ENCODE results near the gene SIK3. TPM values are rescaled to one million over a fixed set of nuclear protein-coding genes. Genes with fewer than 3 reads are reported as not detected.

SIK3 gene
- total and polyA plus RNA-seq, 4 donors = 6.4 to 64.2 (median 39.0) TPM

DNA sequence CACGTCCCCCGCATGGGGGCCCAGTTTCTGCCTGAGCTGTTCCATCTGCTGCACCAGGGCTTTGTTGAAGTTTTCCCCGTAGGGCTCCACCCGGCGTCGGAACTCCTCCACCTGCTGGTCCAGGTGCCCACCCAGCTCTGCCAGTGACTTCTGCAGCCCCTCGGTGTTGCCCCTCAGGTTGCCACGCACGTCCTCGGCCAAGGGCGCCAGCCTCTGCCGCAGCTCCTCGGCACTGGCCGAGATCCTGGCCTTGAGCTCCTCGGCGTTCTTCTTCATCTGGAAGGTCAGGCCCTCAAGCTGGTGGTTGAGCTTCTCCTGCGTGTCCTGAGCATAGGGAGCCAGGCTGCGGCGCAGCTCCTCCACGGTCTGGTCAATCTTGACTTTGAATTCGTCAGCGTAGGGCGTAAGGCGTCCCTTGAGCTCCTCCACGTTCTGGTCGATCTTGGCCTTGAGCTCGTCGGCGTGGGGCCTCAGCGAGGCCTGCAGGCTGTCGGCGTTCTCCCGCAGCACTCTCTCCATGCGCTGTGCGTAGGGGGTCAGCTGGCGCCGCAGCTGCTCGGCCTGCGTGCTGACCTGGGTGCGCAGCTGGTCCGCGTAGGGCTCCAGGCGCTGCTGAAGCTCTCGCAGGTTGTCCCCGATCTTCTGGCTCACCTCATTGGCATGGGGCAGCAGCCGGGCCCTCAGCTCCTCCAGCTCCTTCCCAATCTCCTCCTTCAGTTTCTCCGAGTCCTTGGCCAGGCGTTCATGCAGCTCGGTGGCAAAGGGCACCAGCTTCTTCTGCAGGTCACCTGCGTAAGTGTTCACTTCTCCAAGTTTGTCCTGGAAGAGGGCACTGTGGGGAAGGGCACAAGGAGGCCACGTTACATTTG is 276.9 kb downstream of the SIK3 start:
- ATAC-seq (ENCODE audit: low FRiP score) = no peak
- intact Hi-C loops (cut with DNase I) = no loop called here
- WGBS, 2 donors = 95 to 96% methylated on average over 51 of the region's 51 CpGs

DNA sequence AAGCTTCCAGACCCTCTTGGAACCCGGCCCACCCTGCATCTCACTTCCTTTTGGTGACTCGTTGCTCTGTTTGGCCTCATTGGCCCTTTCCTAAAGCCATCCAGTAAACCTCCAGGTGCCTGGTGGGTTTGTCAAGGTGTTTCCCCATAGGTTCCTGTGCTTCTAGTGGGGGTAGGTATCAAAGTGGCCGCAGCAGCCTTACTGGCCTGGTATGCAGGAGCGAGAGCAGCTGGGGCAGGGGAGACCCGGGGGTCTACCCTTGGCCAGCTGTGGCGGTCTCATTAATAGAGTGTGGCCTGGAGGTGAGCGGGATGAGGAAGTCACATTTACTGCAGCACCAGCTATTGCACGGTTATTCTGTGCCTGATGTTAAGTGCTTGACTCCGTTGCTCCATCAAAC is 279.2 kb downstream of the SIK3 start:
- no peaks in the 10 kb centered on the region for H3K9me3 ChIP-seq (ENCODE audit: control insufficient read depth, low read length)
- H3K4me1 ChIP-seq (ENCODE audit: control insufficient read depth in 1 of 2, insufficient read depth in 2 of 2, low read length in 2 of 2) = no peaks in the 10 kb centered on the region
- no peaks in the 10 kb centered on the region for H3K36me3 ChIP-seq (ENCODE audit: control insufficient read depth in 1 of 2, insufficient read depth in 2 of 2, low read length in 1 of 2)
- intact Hi-C loops (cut with DNase I) = no loop called here
- DNase-seq (no peak), ATAC-seq (ENCODE audit: low FRiP score) (no peak)
- H3K27me3 ChIP-seq (ENCODE audit: control insufficient read depth in 1 of 2, insufficient read depth in 2 of 2, low read length in 1 of 2) = no peaks in the 10 kb centered on the region
- 88 to 89% methylated on average over 9 of the region's 9 CpGs for WGBS, 2 donors
- no peak overlapping the region for H3K27ac ChIP-seq (ENCODE audit: low read depth in 1 of 2, low read length in 2 of 2)
- no peak overlapping the region for H3K4me3 ChIP-seq (ENCODE audit: low read length in 2 of 2)

More for the DNA sequence above, 276.9 kb downstream of the SIK3 start:
- H3K36me3 ChIP-seq (ENCODE audit: control insufficient read depth in 1 of 2, insufficient read depth in 2 of 2, low read length in 1 of 2) = no peaks in the 10 kb centered on the region
- no peak overlapping the region for H3K27ac ChIP-seq (ENCODE audit: low read depth in 1 of 2, low read length in 2 of 2)
- DNase-seq = no peak
- H3K27me3 ChIP-seq (ENCODE audit: control insufficient read depth in 1 of 2, insufficient read depth in 2 of 2, low read length in 1 of 2) = no peaks in the 10 kb centered on the region
- no peak overlapping the region for H3K4me3 ChIP-seq (ENCODE audit: low read length in 2 of 2)
- no peaks in the 10 kb centered on the region for H3K4me1 ChIP-seq (ENCODE audit: control insufficient read depth in 1 of 2, insufficient read depth in 2 of 2, low read length in 2 of 2)
- H3K9me3 ChIP-seq (ENCODE audit: control insufficient read depth, low read length) = no peaks in the 10 kb centered on the region

DNA sequence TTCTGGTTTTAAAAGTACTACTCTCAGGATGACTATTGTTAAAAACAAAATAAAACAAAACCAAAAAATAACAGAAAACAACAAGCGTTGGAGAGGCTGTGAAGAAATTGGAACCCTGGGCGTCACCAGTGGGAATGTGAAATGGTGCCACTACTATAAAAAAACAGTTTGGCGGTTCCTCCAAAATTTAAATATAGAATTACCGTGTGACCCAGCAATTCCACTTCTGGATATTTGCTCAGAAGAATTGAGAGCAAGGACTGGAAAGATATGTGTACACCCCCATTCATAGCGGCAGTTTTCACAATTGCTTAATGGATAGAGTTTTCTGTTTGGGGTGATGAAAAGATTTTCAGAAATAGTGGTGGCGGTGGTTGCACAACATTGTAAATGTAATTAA is 283.7 kb downstream of the SIK3 start:
- Histone ChIP-seq H3K36me3 (ENCODE audit: control insufficient read depth in 1 of 2, insufficient read depth in 2 of 2, low read length in 1 of 2) (no peaks in the 10 kb centered on the region), H3K9me3 (ENCODE audit: control insufficient read depth, low read length) (peaks cover 2% of the 10 kb centered on the region), H3K4me3 (ENCODE audit: low read length in 2 of 2) (no peak overlapping the region), H3K4me1 (ENCODE audit: control insufficient read depth in 1 of 2, insufficient read depth in 2 of 2, low read length in 2 of 2) (no peaks in the 10 kb centered on the region), H3K27ac (ENCODE audit: low read depth in 1 of 2, low read length in 2 of 2) (no peak overlapping the region), H3K27me3 (ENCODE audit: control insufficient read depth in 1 of 2, insufficient read depth in 2 of 2, low read length in 1 of 2) (no peaks in the 10 kb centered on the region)
- WGBS, 2 donors = 48 to 50% methylated on average over 6 of the region's 6 CpGs
- intact Hi-C loops (cut with DNase I) = no loop called here
- no peak for DNase-seq
- ATAC-seq (ENCODE audit: low FRiP score) = no peak

DNA sequence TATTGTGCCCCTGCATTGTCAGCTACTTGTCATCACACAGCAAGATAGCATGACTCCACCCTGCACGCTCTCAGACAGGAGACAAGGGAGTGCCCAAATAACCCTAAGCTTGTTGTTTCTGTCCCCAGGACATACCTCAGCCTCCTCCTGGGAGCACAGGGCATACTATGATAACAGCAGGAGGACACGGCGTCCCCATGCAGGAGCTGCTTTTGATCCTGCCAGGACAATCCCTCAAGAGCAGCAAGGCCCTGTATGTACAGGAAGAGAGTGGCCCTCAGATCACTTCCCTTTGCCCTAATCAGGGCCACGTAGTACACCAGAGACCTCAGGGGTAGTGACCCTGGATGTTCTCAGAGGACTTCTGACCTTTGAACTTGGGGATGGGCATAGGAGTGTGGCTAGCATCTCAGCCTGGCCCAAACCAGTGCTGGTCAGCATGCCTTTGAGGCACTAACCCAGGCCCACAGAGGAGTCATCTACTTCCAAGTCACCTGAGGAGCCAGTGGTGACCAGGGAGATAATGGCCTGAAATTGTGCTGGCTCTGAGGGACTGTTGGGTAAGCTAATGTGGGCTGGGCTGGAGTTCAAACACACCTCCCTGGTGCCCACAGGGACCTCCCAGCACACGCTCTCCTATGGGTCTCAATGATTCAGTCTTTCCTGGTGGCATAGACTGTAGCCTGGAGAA is 284.3 kb downstream of the SIK3 start:
- intact Hi-C loops (cut with DNase I) = no loop called here
- DNase-seq (no peak), ATAC-seq (ENCODE audit: low FRiP score) (peak; percentile 41)
- H3K27me3 ChIP-seq (ENCODE audit: control insufficient read depth in 1 of 2, insufficient read depth in 2 of 2, low read length in 1 of 2) = no peaks in the 10 kb centered on the region
- H3K9me3 ChIP-seq (ENCODE audit: control insufficient read depth, low read length) = peaks cover 2% of the 10 kb centered on the region
- H3K4me3 ChIP-seq (ENCODE audit: low read length in 2 of 2) = no peak overlapping the region
- no peaks in the 10 kb centered on the region for H3K4me1 ChIP-seq (ENCODE audit: control insufficient read depth in 1 of 2, insufficient read depth in 2 of 2, low read length in 2 of 2)
- WGBS, 2 donors = 59 to 70% methylated on average over 5 of the region's 5 CpGs
- no peak overlapping the region for H3K27ac ChIP-seq (ENCODE audit: low read depth in 1 of 2, low read length in 2 of 2)
- no peaks in the 10 kb centered on the region for H3K36me3 ChIP-seq (ENCODE audit: control insufficient read depth in 1 of 2, insufficient read depth in 2 of 2, low read length in 1 of 2)

DNA sequence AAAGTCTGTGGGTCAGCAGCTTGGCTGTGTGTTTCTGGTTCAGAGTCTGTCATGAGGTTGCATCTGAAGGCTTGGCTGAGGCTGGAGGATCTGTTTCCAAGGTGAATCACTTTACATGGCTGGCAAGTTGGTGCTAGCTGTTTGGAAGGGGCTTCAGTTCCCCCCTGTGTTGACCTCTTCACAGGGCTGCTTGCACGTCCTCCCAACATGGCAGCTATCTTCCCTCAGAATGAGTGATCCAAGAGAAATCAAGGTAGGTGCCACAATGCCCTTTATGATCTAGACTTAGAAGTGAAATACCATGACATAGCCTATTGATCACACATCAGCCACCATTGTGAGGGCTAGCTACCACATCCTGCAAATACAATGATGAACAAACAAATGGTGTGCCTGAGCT is 285.1 kb downstream of the SIK3 start:
- DNase-seq (no peak), ATAC-seq (ENCODE audit: low FRiP score) (no peak)
- H3K4me1 ChIP-seq (ENCODE audit: control insufficient read depth in 1 of 2, insufficient read depth in 2 of 2, low read length in 2 of 2) = no peaks in the 10 kb centered on the region
- intact Hi-C loops (cut with DNase I) = no loop called here
- 89 to 95% methylated on average over 1 of the region's 1 CpG for WGBS, 2 donors
- H3K36me3 ChIP-seq (ENCODE audit: control insufficient read depth in 1 of 2, insufficient read depth in 2 of 2, low read length in 1 of 2) = no peaks in the 10 kb centered on the region
- no peaks in the 10 kb centered on the region for H3K27me3 ChIP-seq (ENCODE audit: control insufficient read depth in 1 of 2, insufficient read depth in 2 of 2, low read length in 1 of 2)
- no peak overlapping the region for H3K4me3 ChIP-seq (ENCODE audit: low read length in 2 of 2)
- no peak overlapping the region for H3K27ac ChIP-seq (ENCODE audit: low read depth in 1 of 2, low read length in 2 of 2)
- peaks cover 2% of the 10 kb centered on the region for H3K9me3 ChIP-seq (ENCODE audit: control insufficient read depth, low read length)

DNA sequence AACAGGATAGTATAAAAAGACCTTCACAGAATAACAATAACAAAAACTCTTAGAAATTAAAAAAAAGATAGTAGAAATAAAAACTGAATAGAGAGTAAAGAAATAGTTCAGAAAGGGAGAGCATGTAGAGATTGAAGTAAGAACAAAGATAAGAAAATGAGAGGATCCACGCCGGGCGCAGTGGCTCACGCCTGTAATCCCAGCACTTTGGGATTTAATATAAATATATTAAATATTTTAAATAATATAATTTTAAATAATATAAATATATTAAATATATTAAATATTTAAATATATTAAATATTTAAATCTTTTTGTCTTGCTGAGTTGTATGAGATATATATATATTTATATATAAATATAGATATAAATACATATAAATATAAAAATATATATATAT is 286.1 kb downstream of the SIK3 start:
- no peak overlapping the region for H3K27ac ChIP-seq (ENCODE audit: low read depth in 1 of 2, low read length in 2 of 2)
- DNase-seq (no peak), ATAC-seq (ENCODE audit: low FRiP score) (no peak)
- peaks cover 2% of the 10 kb centered on the region for H3K9me3 ChIP-seq (ENCODE audit: control insufficient read depth, low read length)
- H3K36me3 ChIP-seq (ENCODE audit: control insufficient read depth in 1 of 2, insufficient read depth in 2 of 2, low read length in 1 of 2) = no peaks in the 10 kb centered on the region
- 96% methylated on average over 4 of the region's 4 CpGs for WGBS, 2 donors
- no peaks in the 10 kb centered on the region for H3K27me3 ChIP-seq (ENCODE audit: control insufficient read depth in 1 of 2, insufficient read depth in 2 of 2, low read length in 1 of 2)
- no peaks in the 10 kb centered on the region for H3K4me1 ChIP-seq (ENCODE audit: control insufficient read depth in 1 of 2, insufficient read depth in 2 of 2, low read length in 2 of 2)
- intact Hi-C loops (cut with DNase I) = no loop called here
- H3K4me3 ChIP-seq (ENCODE audit: low read length in 2 of 2) = no peak overlapping the region

DNA sequence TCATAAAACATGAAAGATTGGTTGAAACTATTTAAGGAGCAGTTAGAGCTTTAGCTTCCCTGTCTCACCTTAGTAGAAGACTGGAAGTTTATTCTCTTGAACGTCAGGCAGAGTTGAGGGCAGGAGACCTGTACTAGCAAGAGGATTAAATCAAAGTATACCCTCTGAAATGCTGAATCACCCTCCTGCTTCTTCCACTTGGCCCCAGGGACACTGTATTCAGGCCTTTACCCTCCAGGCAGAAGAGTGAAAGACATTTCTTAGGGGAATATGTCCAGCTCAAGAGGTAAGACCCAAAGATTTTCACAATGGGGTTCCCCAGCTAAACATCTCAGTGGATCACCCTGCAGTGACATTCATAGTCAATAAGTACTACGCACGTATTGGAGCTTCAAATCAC is 287.0 kb downstream of the SIK3 start:
- 75 to 77% methylated on average over 3 of the region's 3 CpGs for WGBS, 2 donors
- intact Hi-C loops (cut with DNase I) = no loop called here
- Histone ChIP-seq H3K36me3 (ENCODE audit: control insufficient read depth in 1 of 2, insufficient read depth in 2 of 2, low read length in 1 of 2) (no peaks in the 10 kb centered on the region), H3K9me3 (ENCODE audit: control insufficient read depth, low read length) (peaks cover 2% of the 10 kb centered on the region), H3K27me3 (ENCODE audit: control insufficient read depth in 1 of 2, insufficient read depth in 2 of 2, low read length in 1 of 2) (no peaks in the 10 kb centered on the region), H3K27ac (ENCODE audit: low read depth in 1 of 2, low read length in 2 of 2) (no peak overlapping the region), H3K4me3 (ENCODE audit: low read length in 2 of 2) (no peak overlapping the region), H3K4me1 (ENCODE audit: control insufficient read depth in 1 of 2, insufficient read depth in 2 of 2, low read length in 2 of 2) (no peaks in the 10 kb centered on the region)
- ATAC-seq (ENCODE audit: low FRiP score) (no peak), DNase-seq (no peak)

DNA sequence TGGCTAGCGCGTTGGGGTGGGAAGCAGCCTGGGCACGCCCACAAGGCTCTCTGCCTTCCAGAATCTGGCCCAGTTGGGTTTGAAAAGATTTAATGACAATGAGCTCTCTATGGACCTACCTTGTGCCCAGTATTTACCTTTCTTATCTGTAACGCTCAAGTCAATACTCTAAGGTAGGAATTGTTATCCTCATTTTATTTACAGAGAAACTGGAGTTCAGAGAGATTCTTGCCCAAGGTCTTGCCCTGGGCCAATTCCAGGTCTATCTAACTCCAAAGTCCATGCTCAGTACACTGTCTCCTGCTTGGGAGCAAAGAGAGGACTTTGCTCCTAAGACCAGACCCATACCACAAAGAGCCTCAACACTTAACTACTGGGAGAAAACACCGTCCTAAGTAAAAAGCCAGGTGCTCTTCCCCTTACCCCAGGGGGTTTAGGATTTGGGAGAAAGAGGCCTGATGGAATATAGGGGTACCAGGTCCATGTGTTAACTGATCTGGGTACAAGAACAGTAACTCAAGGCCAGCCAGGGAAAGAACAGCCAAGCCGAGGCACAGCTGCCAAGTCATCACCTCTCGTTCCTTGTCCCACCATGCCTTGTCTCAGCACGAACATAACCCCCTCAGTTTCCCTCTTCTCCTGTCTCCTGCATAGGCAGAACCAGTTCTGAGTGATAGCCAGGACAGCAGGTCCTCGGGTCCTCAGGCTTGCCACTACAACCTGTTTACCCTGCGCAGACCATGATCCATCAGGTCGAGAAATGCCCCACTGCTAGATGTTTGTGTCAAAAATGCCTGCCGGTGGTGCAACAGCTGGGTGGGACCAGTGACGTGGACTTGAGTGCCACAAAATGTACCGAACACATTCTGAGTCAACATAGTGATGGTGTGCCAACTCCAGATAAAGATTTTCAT is 289.7 kb downstream of the SIK3 start:
- no peaks in the 10 kb centered on the region for H3K36me3 ChIP-seq (ENCODE audit: control insufficient read depth in 1 of 2, insufficient read depth in 2 of 2, low read length in 1 of 2)
- DNase-seq (no peak), ATAC-seq (ENCODE audit: low FRiP score) (no peak)
- 75 to 79% methylated on average over 14 of the region's 14 CpGs for WGBS, 2 donors
- intact Hi-C loops (cut with DNase I) = no loop called here
- H3K4me3 ChIP-seq (ENCODE audit: low read length in 2 of 2) = no peak overlapping the region
- no peaks in the 10 kb centered on the region for H3K4me1 ChIP-seq (ENCODE audit: control insufficient read depth in 1 of 2, insufficient read depth in 2 of 2, low read length in 2 of 2)
- no peaks in the 10 kb centered on the region for H3K27me3 ChIP-seq (ENCODE audit: control insufficient read depth in 1 of 2, insufficient read depth in 2 of 2, low read length in 1 of 2)
- peaks cover 2% of the 10 kb centered on the region for H3K9me3 ChIP-seq (ENCODE audit: control insufficient read depth, low read length)
- H3K27ac ChIP-seq (ENCODE audit: low read depth in 1 of 2, low read length in 2 of 2) = no peak overlapping the region
